ENCODE measurements around the gene TRIM63. TPM values are rescaled to one million over a fixed set of nuclear protein-coding genes. Genes with fewer than 3 reads are reported as not detected.

TRIM63 gene
- total and polyA plus RNA-seq, 2 of the 8 experiments (the other 6 are each of a cell fraction or from before 2014, with no cell fraction given) = not detected

GRCh38 chr1:26089125-26089524 lies 21.7 kb upstream of the TRIM63 start:
- Histone ChIP-seq H3K4me2 (ENCODE audit: insufficient read depth in 1 of 2, low read depth in 2 of 2, low read length in 2 of 2) (no peak overlapping the region), H3K4ac (replicated peaks; ENCODE audit: insufficient read length, low read depth, low read length) (no peak overlapping the region), H3K23me2 (ENCODE audit: low read depth, low read length) (no peaks in the 10 kb centered on the region), H4K91ac (replicated peaks; ENCODE audit: insufficient read length, low read length) (no peak overlapping the region), H3K9ac (replicated peaks in 1 of 4; ENCODE audit: extremely low read depth in 1 of 4, low read depth in 3 of 4, low read length in 3 of 4) (no peak overlapping the region), H3K23ac (ENCODE audit: insufficient read length) (no peak overlapping the region), H2BK5ac (ENCODE audit: low read depth, low read length) (no peak overlapping the region), H4K5ac (ENCODE audit: insufficient read length, low read depth, low read length) (no peak overlapping the region), H2BK12ac (ENCODE audit: low read depth, low read length) (no peak overlapping the region), H2BK20ac (ENCODE audit: low read length) (no peak overlapping the region), H3K4me1 (replicated peaks in 1 of 4; ENCODE audit: control insufficient read depth in 3 of 4, insufficient read depth in 4 of 4, low read length in 3 of 4) (peaks cover 0 to 4% (median 3%) of the 10 kb centered on the region in 4 experiments; a peak in 6 of 7 replicates), H3K27ac (ENCODE audit: low read depth, low read length) (no peak overlapping the region), H4K8ac (ENCODE audit: extremely low read depth, insufficient read depth, low read length) (no peak overlapping the region), H3K79me2 (ENCODE audit: control insufficient read depth in 1 of 2, insufficient read depth in 2 of 2, low read length in 2 of 2) (no peaks in the 10 kb centered on the region), H3K14ac (ENCODE audit: insufficient read length) (no peak overlapping the region), H3K18ac (ENCODE audit: extremely low read depth, low read length) (no peak overlapping the region), H3K56ac (replicated peaks; ENCODE audit: insufficient read length, low read depth, low read length) (no peak overlapping the region), H3K27me3 (replicated peaks in 1 of 4; ENCODE audit: control insufficient read depth in 3 of 4, extremely low read depth in 1 of 4, insufficient read depth in 3 of 4, low read length in 3 of 4) (peaks cover 0 to 1% (median under 1%) of the 10 kb centered on the region in 4 experiments; a peak in 2 of 7 replicates), H3K79me1 (ENCODE audit: low read depth, low read length) (no peaks in the 10 kb centered on the region), H2AFZ (ENCODE audit: low read length) (no peak overlapping the region), H3K36me3 (ENCODE audit: control insufficient read depth in 2 of 4, insufficient read depth in 4 of 4, low read length in 3 of 4) (no peaks in the 10 kb centered on the region), H3K4me3 (ENCODE audit: extremely low read depth in 1 of 4, insufficient read depth in 2 of 4, low read depth in 3 of 4, low read length in 4 of 4) (no peak overlapping the region), H2BK120ac (replicated peaks; ENCODE audit: low read depth, low read length) (no peak overlapping the region), H4K20me1 (replicated peaks in 1 of 2; ENCODE audit: control insufficient read depth in 1 of 2, insufficient read depth in 2 of 2, low read length in 2 of 2) (no peaks in the 10 kb centered on the region), H2BK15ac (ENCODE audit: low read length) (no peak overlapping the region), H3K9me3 (ENCODE audit: insufficient read depth in 2 of 2, low read depth in 1 of 2, low read length in 1 of 2) (no peaks in the 10 kb centered on the region), H2AK5ac (ENCODE audit: low read depth, low read length) (no peak overlapping the region)
- no peak for FAIRE-seq
- CTCF ChIA-PET (ENCODE audit: partially characterized antibody) = no interaction called here
- POLR2A ChIA-PET (ENCODE audit: partially characterized antibody) = no interaction called here
- WGBS, 2 experiments (ENCODE audit: extremely low coverage in 1 of 2, insufficient coverage in 1 of 2, insufficient read length in 1 of 2, insufficient replicate concordance in 2 of 2, low coverage in 1 of 2, low lambda C conversion rate in 2 of 2, missing lambda C conversion rate in 1 of 2) = 94% methylated on average over 3 of the region's 3 CpGs; no CpG with 5 or more reads in 1 of the 2 experiments
- DNase-seq (ENCODE audit: low read depth in 1 of 2, low spot score in 2 of 2) = no peak
- TF ChIP-seq ATF2 (IDR thresholded peaks at IDR 0.05; ENCODE audit: low read length) = no peak
- TF ChIP-seq PHF8 (conservative IDR thresholded peaks at IDR 0.05; ENCODE audit: low read depth, low read length) = no peak
- no peak for TF ChIP-seq FOSL1 (IDR thresholded peaks at IDR 0.05; ENCODE audit: insufficient read depth, low read depth, low read length)
- TF ChIP-seq BACH1 (IDR thresholded peaks at IDR 0.05; ENCODE audit: low read length) = no peak
- no peak for TF ChIP-seq TAF1 (IDR thresholded peaks at IDR 0.05; ENCODE audit: low read depth, low read length)
- TF ChIP-seq CEBPB (IDR thresholded peaks at IDR 0.05; ENCODE audit: low read depth, low read length) = no peak
- no peak for TF ChIP-seq CBX8 (IDR thresholded peaks at IDR 0.05; ENCODE audit: borderline replicate concordance, low read depth, low read length)
- no peak for TF ChIP-seq RBBP5 (IDR thresholded peaks at IDR 0.05; ENCODE audit: borderline replicate concordance, low read depth, low read length)
- TF ChIP-seq ASH2L (IDR thresholded peaks at IDR 0.05; ENCODE audit: low read length) = no peak
- TF ChIP-seq SP1 (IDR thresholded peaks at IDR 0.05; ENCODE audit: low read depth, low read length) = no peak
- no peak for TF ChIP-seq ATF3 (IDR thresholded peaks at IDR 0.05; ENCODE audit: insufficient read depth, low read depth, low read length)

All from H1 (cell line).